ENCODE data around the gene C1orf116. TPM values are rescaled to one million over a fixed set of nuclear protein-coding genes. Genes with fewer than 3 reads are reported as not detected.
"Not testable (repeated sequence)": the region's sequence is repeated elsewhere in the genome, so short reads cannot be mapped to it uniquely, and the experiment has no call there.

The C1orf116 gene
- total RNA-seq, 1 experiment from 2014 or later: 0.52 TPM

DNA sequence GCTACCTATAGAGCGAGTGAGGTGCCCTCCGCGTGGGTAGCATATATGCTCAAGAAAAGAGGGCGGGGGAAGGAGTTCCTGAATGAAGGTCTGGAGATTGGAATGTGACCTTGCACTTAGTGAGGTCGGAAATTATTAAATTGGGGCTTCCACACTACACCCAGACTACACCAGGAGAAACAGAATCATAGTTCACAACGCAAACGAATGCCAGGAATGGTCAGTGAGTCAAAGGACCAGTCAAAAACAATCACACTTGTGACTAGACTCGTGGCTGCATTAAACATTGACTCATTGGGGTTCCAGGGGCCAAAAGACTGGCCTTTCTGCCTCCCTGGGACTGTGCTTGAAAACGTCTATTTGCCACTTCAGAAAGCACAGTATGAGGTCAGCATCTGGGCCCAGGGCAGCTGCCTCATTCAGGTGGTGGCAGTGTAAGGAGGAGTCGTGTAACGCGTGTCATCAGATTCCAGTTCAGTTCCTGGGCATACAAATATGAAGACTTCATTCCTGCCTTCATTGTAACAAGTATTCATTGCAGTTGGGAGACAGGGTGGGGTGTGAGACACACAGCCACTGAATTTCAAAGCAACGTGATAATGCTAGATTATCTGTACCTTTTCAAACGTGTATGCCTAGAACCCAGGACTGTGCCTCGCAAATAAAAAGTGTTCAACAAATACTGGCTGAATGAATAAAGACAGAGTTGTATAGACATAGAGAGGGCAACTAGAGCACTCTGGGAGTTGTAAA, 18.8 kb upstream of the C1orf116 start, which contains the start of gene YOD1:
YOD1 (minus strand) TSS at position 18 of the 753 bp plus-strand sequence. CDS start 178 bp downstream, outside the sequence.
- no peak for DNase-seq
- Histone ChIP-seq H3K4me3 (ENCODE audit: insufficient read depth, low read depth, low read length) (peak within 1 kb of the TSS; percentile 78), H3K27me3 (ENCODE audit: control insufficient read depth, insufficient read depth, low read length) (no peaks in the 10 kb centered on the region), H3K36me3 (replicated peaks; ENCODE audit: control insufficient read depth, insufficient read depth, low read length) (peaks cover 9% of the 10 kb centered on the region)

GRCh38 chr1:207050480-207051190, 18.1 kb upstream of the C1orf116 start:
- Histone ChIP-seq H3K4me3 (ENCODE audit: insufficient read depth, low read depth, low read length) (peak overlapping the region; percentile 78), H3K27me3 (ENCODE audit: control insufficient read depth, insufficient read depth, low read length) (no peaks in the 10 kb centered on the region), H3K36me3 (replicated peaks; ENCODE audit: control insufficient read depth, insufficient read depth, low read length) (peaks cover 9% of the 10 kb centered on the region)
- peak; percentile 84 for DNase-seq

GRCh38 chr1:207049974-207050391, 17.4 kb upstream of the C1orf116 start:
- H3K4me3 ChIP-seq (ENCODE audit: insufficient read depth, low read depth, low read length): peak overlapping the region; percentile 78
- peaks cover 9% of the 10 kb centered on the region for H3K36me3 ChIP-seq (replicated peaks; ENCODE audit: control insufficient read depth, insufficient read depth, low read length)
- peak; percentile 47 for DNase-seq
- H3K27me3 ChIP-seq (ENCODE audit: control insufficient read depth, insufficient read depth, low read length): no peaks in the 10 kb centered on the region

- H3K4me3 ChIP-seq (ENCODE audit: insufficient read depth, low read depth, low read length): peak overlapping the region; percentile 78; the same call in 1 of the 2 replicates
- no peak for DNase-seq
- peaks cover 9% of the 10 kb centered on the region for H3K36me3 ChIP-seq (replicated peaks; ENCODE audit: control insufficient read depth, insufficient read depth, low read length)
- no peaks in the 10 kb centered on the region for H3K27me3 ChIP-seq (ENCODE audit: control insufficient read depth, insufficient read depth, low read length)
Observed at GRCh38 chr1:207049514-207049913, 17.0 kb upstream of the C1orf116 start.

DNA sequence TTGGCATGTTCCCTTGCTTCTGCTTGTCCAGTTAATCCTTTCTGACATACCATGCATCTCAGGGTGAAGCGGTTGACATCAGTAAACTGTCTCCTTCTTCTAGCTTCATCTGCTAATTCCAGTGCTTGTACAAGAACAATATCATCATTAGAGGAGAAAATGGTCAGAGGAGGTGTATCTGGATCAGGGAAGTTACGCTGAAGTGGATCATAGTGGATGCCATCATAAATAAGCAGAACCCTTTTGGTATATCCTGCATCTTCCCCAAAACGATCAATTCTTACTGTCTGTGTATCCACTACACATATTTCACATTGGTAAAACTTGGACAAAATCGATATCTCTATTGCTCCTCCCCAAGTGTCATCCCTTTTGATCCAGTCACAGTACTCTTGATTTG, 16.5 kb upstream of the C1orf116 start:
- DNase-seq: no peak
- no peak overlapping the region for H3K4me3 ChIP-seq (ENCODE audit: insufficient read depth, low read depth, low read length)
- H3K27me3 ChIP-seq (ENCODE audit: control insufficient read depth, insufficient read depth, low read length): no peaks in the 10 kb centered on the region
- peaks cover 9% of the 10 kb centered on the region for H3K36me3 ChIP-seq (replicated peaks; ENCODE audit: control insufficient read depth, insufficient read depth, low read length)

DNA sequence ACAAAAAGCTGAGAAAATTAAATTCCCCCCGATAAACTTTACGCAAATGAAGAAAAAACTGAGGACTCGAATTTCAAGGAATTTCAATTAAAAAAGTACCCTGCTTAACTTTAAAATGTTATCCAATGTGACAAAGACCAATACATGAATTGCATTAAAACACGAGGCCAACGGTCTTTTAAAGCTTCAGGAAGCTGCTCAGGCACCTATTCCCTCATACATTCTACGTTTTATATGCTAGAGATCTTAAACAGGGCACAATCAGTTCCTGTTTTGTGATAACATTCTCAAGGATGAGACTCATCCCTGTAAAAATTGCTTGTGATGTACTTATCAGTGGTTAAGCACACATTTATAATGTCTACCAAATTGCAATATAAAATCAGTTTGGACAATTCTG, 15.5 kb upstream of the C1orf116 start:
- Histone ChIP-seq H3K27me3 (ENCODE audit: control insufficient read depth, insufficient read depth, low read length) (no peaks in the 10 kb centered on the region), H3K4me3 (ENCODE audit: insufficient read depth, low read depth, low read length) (no peak overlapping the region), H3K36me3 (replicated peaks; ENCODE audit: control insufficient read depth, insufficient read depth, low read length) (peaks cover 9% of the 10 kb centered on the region)
- DNase-seq: no peak

GRCh38 chr1:207047505-207047904, 14.9 kb upstream of the C1orf116 start:
- DNase-seq: no peak
- H3K4me3 ChIP-seq (ENCODE audit: insufficient read depth, low read depth, low read length): no peak overlapping the region

DNA sequence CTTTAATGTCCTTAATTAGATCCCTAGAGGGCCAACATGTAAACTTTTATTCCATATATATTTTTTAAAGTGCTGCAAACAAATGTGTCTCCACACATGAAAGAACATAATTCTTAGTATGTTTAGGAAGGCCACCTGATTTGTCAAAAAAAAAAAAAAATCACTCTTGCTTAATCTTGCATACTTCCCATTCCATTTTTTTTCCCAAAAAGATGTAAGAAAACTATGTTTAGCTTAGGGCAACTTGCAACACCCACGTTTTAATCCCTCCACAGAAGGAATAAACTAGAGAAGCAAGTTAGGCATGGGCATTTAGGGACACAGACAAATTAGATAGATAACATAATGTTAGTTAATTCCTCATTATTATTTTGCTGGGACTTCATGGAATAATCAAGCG, 12.9 kb upstream of the C1orf116 start:
- peaks cover 9% of the 10 kb centered on the region for H3K36me3 ChIP-seq (replicated peaks; ENCODE audit: control insufficient read depth, insufficient read depth, low read length)
- no peaks in the 10 kb centered on the region for H3K27me3 ChIP-seq (ENCODE audit: control insufficient read depth, insufficient read depth, low read length)
- DNase-seq: no peak
- H3K4me3 ChIP-seq (ENCODE audit: insufficient read depth, low read depth, low read length): no peak overlapping the region

More at GRCh38 chr1:207047505-207047904, 14.9 kb upstream of the C1orf116 start:
- H3K27me3 ChIP-seq (ENCODE audit: control insufficient read depth, insufficient read depth, low read length): no peaks in the 10 kb centered on the region
- H3K36me3 ChIP-seq (replicated peaks; ENCODE audit: control insufficient read depth, insufficient read depth, low read length): peaks cover 9% of the 10 kb centered on the region

GRCh38 chr1:207041397-207041796, 8.8 kb upstream of the C1orf116 start:
- not testable (repeated sequence) for H3K4me3 ChIP-seq (ENCODE audit: insufficient read depth, low read depth, low read length); H3K27me3 ChIP-seq (ENCODE audit: control insufficient read depth, insufficient read depth, low read length); H3K36me3 ChIP-seq (replicated peaks; ENCODE audit: control insufficient read depth, insufficient read depth, low read length); DNase-seq

DNA sequence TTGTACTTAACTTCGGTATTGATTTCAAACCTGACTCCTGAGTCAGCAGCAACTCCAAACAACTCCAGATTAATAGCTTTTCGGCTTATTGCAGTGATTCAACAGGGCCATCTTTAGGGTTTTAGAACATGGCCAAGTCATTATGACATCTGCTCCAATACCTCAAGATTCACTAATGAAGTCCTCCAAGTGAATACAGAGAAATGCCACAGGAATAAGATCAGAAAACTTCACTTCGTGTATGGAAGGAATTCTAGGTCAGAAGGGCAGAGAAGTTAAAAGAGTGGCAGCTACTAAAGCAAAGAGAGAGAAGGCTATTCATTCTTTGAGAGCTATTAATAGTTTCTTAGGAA, 7.6 kb upstream of the C1orf116 start:
- H3K27me3 ChIP-seq (ENCODE audit: control insufficient read depth, insufficient read depth, low read length): no peaks in the 10 kb centered on the region
- H3K36me3 ChIP-seq (replicated peaks; ENCODE audit: control insufficient read depth, insufficient read depth, low read length): no peaks in the 10 kb centered on the region
- DNase-seq: no peak
- H3K4me3 ChIP-seq (ENCODE audit: insufficient read depth, low read depth, low read length): no peak overlapping the region

GRCh38 chr1:207039380-207040180, 7.0 kb upstream of the C1orf116 start:
- DNase-seq: no peak
- Histone ChIP-seq H3K4me3 (ENCODE audit: insufficient read depth, low read depth, low read length) (no peak overlapping the region), H3K27me3 (ENCODE audit: control insufficient read depth, insufficient read depth, low read length) (no peaks in the 10 kb centered on the region), H3K36me3 (replicated peaks; ENCODE audit: control insufficient read depth, insufficient read depth, low read length) (no peaks in the 10 kb centered on the region)

- no peak for DNase-seq
- no peaks in the 10 kb centered on the region for H3K27me3 ChIP-seq (ENCODE audit: control insufficient read depth, insufficient read depth, low read length)
- H3K4me3 ChIP-seq (ENCODE audit: insufficient read depth, low read depth, low read length): no peak overlapping the region
- H3K36me3 ChIP-seq (replicated peaks; ENCODE audit: control insufficient read depth, insufficient read depth, low read length): no peaks in the 10 kb centered on the region
Observed at GRCh38 chr1:207036865-207037264, 4.3 kb upstream of the C1orf116 start.

DNA sequence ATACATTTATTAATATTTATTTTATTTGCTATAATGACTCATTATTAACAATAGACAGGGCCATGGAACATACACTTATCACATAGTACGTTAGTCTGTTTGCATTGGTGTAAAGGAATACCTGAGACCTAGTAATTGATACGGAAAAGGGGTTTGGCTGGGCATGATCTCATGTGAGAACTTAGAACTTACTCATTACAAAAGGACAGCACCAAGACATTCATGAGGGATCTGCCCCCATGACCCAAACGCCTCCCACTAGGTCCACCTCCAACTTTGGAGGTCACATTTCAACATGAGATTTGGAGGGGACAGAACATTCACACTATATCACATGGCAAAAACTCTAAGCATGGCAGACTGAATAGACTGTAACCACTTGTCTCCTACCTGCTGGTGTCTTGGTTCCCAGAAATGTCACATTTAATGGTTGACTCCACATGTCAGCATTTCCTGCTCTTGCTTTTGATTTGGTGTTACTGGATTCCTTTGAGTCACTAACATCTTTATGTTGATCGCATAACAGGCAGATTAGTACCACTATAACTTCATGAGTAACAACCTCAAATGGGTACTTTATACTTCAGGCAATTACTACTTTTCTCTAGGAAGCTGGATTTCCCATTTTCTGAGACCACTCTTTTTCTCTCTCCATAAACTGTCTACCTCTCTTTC, 3.5 kb upstream of the C1orf116 start:
- no peak for DNase-seq

GRCh38 chr1:207034998-207035397, 2.4 kb upstream of the C1orf116 start:
- H3K4me3 ChIP-seq (ENCODE audit: insufficient read depth, low read depth, low read length): no peak overlapping the region
- H3K36me3 ChIP-seq (replicated peaks; ENCODE audit: control insufficient read depth, insufficient read depth, low read length): no peaks in the 10 kb centered on the region
- no peak for DNase-seq
- H3K27me3 ChIP-seq (ENCODE audit: control insufficient read depth, insufficient read depth, low read length): no peaks in the 10 kb centered on the region

More for the DNA sequence above, 3.5 kb upstream of the C1orf116 start:
- Histone ChIP-seq H3K4me3 (ENCODE audit: insufficient read depth, low read depth, low read length) (no peak overlapping the region), H3K36me3 (replicated peaks; ENCODE audit: control insufficient read depth, insufficient read depth, low read length) (no peaks in the 10 kb centered on the region), H3K27me3 (ENCODE audit: control insufficient read depth, insufficient read depth, low read length) (no peaks in the 10 kb centered on the region)
